GM21717 (cell line): Measurements from ENCODE around the gene SOX14.

Experiments
- ATAC-seq: cut with Tn5 transposase; IDR thresholded peaks from one replicate; pipeline ENCODE4 v1.9.1; 2021; ENCODE audit warnings: mild to moderate bottlenecking, moderate library complexity; ENCODE audit not compliant: unreplicated experiment

The SOX14 gene

DNA sequence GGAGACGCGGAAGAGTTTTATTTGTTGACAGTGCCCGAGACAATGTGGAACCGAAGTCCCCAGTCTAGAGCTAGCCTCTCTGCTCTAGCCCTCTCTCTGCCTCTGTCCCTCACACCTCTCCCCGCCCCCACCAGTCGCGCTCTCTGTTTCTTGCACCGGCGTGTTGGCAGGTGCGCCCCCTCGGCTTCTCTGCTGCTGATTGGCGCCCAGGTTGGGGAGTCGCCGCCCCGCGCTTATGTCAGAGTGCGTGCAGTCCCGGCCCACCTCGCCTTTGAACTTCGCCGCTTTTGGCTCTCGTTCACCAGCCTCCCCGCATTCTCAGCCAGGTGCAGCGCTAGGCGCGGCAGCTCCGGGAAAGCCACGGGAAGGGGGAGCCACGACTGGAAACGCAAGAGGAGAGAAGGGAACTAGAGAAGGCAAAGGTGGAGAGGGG, at the start of gene SOX14:
TSS of gene SOX14 (plus strand) at position 315 of the 433 bp plus-strand sequence. CDS start 470 bp downstream, outside the sequence.
- ATAC-seq = no peak

- ATAC-seq = no peak
Measured at GRCh38 chr3:137714551-137714950, 49.6 kb upstream of the SOX14 start.

- ATAC-seq = no peak
Measured at GRCh38 chr3:137724240-137724639, 39.9 kb upstream of the SOX14 start.

- ATAC-seq = no peak
Measured at GRCh38 chr3:137737208-137737607, 26.9 kb upstream of the SOX14 start.

GRCh38 chr3:137738710-137739109, 25.4 kb upstream of the SOX14 start:
- no peak for ATAC-seq

DNA sequence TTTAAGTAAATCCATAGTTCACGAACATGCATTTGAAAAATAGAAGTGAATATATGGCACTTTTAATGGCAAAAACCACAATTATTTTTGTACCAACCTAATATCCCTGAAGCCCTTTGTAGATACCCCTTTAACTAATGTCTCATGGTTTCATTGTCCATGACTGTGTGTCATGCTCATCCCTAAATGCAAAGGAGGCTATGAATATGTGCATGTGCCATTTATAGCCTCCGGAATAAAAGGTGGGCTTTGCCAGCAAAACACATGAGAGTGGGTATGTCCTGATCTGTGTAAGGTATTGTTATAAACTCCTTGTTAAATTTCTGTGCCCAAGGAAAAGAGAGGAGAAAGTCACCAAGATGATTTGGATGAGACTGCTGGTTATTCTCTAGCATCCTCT, 20.5 kb upstream of the SOX14 start:
- no peak for ATAC-seq

- no peak for ATAC-seq
Measured at GRCh38 chr3:137746808-137747207, 17.3 kb upstream of the SOX14 start.

GRCh38 chr3:137759505-137759904, 4.6 kb upstream of the SOX14 start:
- no peak for ATAC-seq

DNA sequence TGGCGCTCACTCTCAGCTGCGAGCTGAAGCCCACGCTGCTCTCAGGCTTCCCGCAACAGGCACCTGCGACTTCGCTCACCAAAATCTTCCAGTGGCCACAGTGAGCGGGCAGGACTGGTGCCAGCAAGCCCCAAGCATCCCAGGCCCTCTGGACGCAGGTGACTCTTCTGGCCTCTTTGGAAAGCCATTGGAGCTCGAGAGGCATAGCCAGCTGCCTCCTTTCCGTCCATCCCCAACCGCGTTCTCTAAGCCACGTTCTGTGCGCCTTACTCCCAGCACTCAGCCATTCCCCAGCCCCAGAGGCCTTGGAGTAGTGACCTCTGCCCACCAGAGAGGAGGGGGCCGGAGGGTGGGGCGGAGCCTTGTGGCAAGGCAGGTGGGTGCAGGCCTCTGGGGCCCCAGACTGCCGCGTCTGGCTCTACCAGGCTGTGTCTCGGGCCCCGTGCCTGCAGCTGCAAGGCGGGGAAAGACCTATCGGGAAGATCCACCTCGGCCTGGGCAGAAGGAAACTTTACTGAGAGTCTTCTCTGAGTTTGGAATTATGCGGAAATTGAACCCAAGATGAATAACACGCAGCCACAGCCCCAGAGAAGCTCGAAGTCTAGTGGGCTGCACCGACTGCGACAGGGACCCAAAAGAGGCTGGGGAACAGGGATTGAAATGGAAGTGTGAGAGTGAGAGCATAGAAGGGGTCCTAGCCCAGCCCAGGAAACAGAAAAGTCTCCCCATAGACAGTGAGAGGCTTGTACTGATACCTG, 3.6 kb upstream of the SOX14 start:
- ATAC-seq = no peak

DNA sequence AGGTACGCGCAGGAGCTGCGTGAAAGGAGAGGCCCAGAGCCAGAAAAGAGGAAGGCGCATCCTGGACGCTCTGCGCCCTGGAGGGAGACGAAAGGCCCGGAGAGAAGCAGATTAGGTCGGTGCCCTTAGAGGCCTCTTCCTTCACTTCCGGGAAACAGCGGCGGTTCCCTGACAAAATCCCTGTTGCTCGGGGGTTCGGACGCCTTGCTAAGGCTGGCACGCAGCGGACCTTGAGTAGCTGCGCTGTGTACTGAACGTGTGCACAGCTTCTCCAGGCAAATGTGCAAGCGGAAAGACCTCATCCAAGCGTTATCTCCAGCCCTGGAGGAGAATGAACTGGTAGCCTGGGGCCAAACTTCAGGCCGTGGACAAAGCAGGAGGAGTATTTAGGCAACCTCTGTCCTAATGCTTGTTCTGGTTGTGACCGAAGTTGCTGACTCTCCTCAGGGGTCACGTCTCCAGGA, 3.0 kb upstream of the SOX14 start:
- ATAC-seq = no peak

DNA sequence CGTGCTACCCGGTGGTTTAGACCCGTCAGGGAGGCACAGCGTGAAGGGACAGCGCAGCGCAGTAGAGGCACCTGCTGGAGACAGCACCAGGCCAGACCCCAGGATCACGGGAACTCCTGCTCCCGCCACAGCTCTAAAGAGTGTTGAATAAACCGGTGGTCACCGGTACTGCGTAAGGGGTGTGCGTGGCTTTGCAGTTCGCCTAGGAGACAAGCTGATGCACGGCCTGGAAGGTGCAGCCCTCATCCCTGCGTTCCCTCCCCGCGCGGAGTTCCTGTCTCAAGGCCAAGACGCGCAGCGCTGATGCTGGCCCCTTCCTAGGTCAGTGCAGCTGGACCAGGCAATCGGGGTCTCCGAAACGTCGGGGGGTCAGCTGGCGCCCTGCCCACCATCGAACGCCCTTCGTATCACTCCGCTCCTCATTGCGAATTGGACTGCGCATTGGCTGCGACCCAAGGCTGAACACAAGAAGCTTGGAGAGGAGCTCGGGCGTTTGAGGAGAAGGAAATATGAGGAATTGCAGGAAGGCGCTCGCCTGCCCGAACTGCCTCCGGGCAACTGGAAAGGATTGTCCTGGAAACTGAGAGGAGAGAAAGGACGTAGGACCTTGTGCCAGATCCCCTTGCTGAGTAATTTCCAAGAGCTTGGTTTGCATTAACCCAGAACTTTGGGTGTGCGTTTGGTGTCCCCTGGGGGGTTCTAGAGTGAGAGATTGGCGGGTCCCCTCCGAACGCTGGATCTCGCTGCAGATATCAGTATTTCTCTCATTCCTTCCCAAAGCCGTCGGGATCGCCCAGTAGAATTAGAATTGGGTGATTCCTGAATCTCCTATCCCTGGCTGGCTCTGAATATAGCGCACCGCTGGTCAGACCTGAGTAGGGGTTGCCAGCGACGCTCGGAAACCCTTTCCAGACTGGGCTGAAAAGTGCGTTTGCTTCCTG, 2.3 kb upstream of the SOX14 start:
- ATAC-seq = no peak

DNA sequence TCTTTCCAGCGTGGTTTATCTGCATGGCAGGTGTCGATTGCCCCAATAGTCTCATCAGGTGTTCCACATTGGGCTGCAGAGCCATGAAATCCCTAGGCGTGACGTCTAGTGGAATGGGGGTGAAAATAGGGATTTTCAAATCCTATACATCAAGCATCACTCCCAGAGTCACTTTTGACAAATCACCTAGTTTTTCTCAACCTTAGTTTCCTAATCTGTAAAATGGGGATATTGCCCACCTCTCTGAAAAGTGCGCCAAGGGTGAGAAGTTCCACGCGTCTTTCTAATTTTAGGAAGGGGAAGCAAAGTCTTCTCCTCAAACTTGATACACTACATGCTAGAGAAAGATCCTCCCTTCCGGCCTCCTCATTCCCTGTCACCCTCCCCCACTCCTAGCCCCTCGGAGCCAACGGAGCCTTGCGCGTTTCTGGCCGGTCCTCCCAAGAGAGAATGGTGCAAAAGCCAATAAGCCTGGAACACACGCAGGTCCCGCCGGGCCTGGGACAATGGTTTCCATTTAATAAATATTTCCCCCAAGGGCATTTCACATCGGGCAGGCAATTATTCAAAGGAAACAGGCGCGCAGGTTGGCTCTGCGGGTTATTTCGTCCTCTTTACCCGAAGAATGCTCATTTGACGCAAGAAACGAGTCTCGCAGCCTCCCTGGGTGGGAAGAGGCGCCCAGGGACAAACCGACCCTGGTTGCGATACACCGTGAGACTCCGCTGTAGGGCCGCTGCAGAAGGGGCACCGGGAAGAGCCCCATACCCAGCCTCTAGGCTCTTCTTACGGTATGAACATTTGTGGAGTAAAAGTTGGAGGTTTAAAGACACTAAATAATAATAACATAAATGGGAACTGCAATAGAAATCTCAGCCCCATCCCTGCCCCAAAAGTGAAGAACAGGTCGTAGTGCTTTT, 1.2 kb upstream of the SOX14 start:
- ATAC-seq = no peak

GRCh38 chr3:137763594-137763938, 549 bp upstream of the SOX14 start:
- no peak for ATAC-seq

DNA sequence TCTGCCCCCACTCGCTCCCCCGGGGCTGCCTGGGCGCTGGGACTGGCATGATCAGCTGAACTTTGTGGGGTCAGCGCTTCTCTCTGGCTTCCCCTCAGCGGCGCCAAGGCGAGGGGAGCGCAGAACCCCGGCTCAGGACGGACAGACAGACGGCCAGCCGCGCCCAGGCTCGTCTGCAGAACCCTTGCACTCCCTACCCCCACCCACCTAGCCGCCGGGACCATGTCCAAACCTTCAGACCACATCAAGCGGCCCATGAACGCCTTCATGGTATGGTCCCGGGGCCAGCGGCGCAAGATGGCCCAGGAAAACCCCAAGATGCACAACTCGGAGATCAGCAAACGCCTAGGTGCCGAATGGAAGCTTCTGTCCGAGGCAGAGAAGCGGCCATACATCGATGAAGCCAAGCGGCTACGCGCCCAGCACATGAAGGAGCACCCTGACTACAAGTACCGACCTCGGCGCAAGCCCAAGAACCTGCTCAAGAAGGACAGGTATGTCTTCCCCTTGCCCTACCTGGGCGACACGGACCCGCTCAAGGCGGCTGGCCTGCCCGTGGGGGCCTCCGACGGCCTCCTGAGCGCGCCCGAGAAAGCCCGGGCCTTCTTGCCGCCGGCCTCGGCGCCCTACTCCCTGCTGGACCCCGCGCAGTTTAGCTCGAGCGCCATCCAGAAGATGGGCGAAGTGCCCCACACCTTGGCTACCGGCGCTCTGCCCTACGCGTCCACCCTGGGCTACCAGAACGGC, 621 bp downstream of the SOX14 start:
- no peak for ATAC-seq

DNA sequence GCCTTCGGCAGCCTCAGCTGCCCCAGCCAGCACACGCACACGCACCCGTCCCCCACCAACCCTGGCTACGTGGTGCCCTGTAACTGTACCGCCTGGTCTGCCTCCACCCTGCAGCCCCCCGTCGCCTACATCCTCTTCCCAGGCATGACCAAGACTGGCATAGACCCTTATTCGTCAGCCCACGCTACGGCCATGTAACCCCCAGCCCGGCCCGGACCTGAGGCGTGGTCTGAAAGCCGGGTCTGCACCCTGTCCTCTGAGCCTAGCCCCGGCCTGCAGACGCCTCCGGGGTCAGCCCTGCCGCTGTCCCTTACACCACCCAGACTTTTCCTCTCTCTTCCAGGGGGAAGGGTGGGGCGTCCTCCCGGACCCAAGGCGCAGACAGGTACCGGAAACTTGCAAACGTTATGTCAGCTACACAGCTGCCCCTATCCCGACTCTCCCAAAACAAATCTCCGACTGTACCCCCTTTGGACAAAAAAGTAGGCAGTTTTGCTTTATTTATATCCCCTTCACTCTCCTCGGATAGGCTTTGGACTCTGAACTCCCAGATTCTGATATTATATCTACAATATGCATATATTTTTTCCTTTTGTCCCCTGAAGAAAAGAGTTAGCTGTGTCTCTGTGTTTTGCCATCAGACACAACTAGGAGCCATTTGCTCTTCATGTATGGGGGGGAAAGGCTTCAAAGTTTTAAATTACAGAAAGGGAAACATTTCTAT, 1.4 kb downstream of the SOX14 start:
- no peak for ATAC-seq

DNA sequence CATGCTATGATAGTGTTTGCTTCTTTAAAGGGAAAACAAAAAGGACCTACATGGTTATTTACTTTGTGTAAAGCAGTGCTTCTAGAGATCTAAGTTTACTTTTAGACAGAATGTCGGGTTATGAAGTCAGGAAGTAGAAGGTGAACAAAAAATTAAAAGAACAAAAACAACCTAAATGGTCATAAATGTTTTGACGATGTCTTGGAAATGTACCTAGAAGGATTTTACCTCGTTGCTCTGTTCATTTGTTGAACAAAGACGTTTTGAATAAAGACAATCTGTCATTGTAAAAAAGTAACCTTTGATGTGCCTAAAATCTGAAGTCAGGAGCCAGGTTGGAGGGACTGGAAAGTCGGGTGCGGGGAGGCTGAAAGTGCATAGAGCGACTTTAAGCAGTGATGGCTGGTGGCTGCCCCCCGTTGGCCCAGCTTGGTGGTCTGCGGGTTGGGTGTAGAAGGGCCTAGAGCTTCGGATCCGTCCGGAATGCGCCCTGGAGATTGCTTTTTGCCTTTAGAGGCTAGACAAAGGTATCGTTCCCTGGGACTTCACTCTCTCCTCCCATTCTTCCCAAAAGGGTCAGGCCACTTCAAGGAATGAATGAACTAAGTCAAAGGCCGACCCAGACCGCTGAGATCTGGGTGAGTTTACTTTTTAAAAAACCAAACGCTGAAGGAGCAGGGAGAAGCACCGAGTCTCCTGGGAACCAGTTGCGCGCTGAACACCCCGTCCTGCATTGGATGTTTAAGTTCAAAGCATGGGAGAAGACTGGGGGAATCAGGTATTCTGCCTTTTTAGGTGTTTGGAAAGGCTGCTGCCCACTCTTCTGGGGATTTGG, 2.1 kb downstream of the SOX14 start:
- ATAC-seq = no peak

DNA sequence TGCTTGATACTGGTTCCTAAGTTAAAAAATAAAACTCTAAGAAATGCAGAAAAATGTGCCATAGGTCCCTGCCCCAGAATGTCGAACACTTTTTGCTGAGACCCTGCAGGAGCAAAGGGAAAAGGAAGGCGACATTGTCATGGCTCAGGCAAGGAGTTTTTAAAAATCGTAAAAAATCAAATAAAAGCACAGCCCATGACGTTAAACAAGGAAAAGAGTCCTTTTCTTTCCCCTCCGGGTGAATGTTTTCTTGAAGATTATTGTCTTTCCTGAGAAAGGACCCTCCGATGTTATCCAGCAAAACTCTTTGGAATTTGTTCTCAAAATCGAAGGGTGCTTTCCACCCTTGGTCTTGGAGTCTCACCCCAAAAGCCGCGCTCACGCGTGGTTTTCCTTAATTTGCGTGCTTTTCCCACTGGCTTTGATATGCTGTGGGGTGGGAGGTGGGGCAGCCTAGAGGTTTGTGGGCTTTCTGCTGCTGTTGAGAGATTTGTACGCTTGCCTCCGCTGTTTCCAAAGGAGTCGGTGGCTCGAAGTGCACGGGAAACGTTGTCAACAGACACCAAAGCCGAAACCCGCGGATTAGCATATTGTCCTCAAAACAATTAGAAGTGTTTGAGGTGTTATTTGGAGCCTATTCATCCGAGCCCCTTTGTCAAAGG, 2.9 kb downstream of the SOX14 start:
- ATAC-seq = no peak
